ENCODE results near the gene TEX2. TPM values are rescaled to one million over a fixed set of nuclear protein-coding genes. Genes with fewer than 3 reads are reported as not detected.

TEX2 gene
- polyA plus RNA-seq, 1 donor (not counting 4 experiments of a cell fraction or from before 2014, with no cell fraction given) = 44.4 TPM

GRCh38 chr17:64259922-64260321, 3.1 kb downstream of the TEX2 start:
- H3K9ac ChIP-seq (ENCODE audit: control insufficient read depth, extremely low read depth, insufficient read depth, low read length) = no peak overlapping the region
- H3K9me3 ChIP-seq (ENCODE audit: control insufficient read depth, low read depth, low read length) = no peaks in the 10 kb centered on the region
- no peak for DNase-seq (ENCODE audit: low read depth, low spot score)
- FAIRE-seq = no peak
- dilution Hi-C loops (cut with MboI; ENCODE audit: extremely low pct_ligation_motif_present, low sequenced_read_pairs) = no loop called here
- no peak overlapping the region for H3K4me3 ChIP-seq (ENCODE audit: control insufficient read depth in 2 of 3, extremely low read depth in 1 of 3, insufficient read depth in 2 of 3, low read depth in 1 of 3, low read length in 3 of 3)
- H3K9me1 ChIP-seq (ENCODE audit: control insufficient read depth, extremely low read depth, insufficient read depth, low read length) = peaks cover 7% of the 10 kb centered on the region
- peaks cover 40% of the 10 kb centered on the region for H3K4me1 ChIP-seq (ENCODE audit: control insufficient read depth, extremely low read depth, insufficient read depth, low read length)
- no peak overlapping the region for H3K27ac ChIP-seq (ENCODE audit: control insufficient read depth, insufficient read depth, low read length)
- H3K79me2 ChIP-seq (ENCODE audit: control insufficient read depth, insufficient read depth, low read length) = peaks cover 72% of the 10 kb centered on the region
- no peaks in the 10 kb centered on the region for H3K27me3 ChIP-seq (ENCODE audit: control insufficient read depth, extremely low read depth, insufficient read depth, low read length)
- H2AFZ ChIP-seq (ENCODE audit: control insufficient read depth, low read length) = no peak overlapping the region
- TF ChIP-seq CTCF (optimal IDR thresholded peaks at IDR 0.05 in 1 of 3, IDR thresholded peaks at IDR 0.05 in 1 of 3, conservative IDR thresholded peaks at IDR 0.05 in 1 of 3; ENCODE audit: extremely low read depth in 1 of 3, insufficient read depth in 2 of 3, low read length in 3 of 3) = no peak
- no peak for TF ChIP-seq EZH2 (IDR thresholded peaks at IDR 0.05; ENCODE audit: low read length)
- H3K4me2 ChIP-seq (ENCODE audit: control insufficient read depth, extremely low read depth, insufficient read depth, low read depth, low read length) = no peak overlapping the region
- peaks cover 2 to 3% of the 10 kb centered on the region in 2 experiments for H3K36me3 ChIP-seq (ENCODE audit: control insufficient read depth in 2 of 2, extremely low read depth in 1 of 2, insufficient read depth in 2 of 2, low read length in 2 of 2)
- peaks cover 2% of the 10 kb centered on the region for H4K20me1 ChIP-seq (ENCODE audit: control insufficient read depth, extremely low read depth, insufficient read depth, low read length)

DNA sequence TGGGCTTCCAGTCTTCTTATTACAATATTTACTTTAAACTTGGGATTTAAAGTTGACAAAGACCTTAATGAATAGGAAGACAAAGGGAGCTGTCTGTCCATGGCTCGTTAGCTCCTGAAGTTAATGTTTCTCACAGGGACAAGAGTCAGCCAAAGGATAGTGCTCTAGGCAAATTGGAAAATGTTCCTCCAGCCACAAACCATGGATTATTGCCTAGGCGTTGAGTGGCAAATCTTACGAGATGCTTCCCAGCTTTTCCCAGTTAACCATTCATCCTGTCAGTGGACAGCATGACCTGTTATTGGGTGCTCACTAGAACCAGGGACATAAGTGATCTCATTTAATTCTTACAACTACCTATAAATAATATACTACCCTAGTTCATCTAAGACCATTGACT, 3.6 kb downstream of the TEX2 start:
- H3K4me1 ChIP-seq (ENCODE audit: control insufficient read depth, extremely low read depth, insufficient read depth, low read length) = peaks cover 36% of the 10 kb centered on the region
- H3K9ac ChIP-seq (ENCODE audit: control insufficient read depth, extremely low read depth, insufficient read depth, low read length) = no peak overlapping the region

More for the DNA sequence above, 3.6 kb downstream of the TEX2 start:
- FAIRE-seq = no peak
- H2AFZ ChIP-seq (ENCODE audit: control insufficient read depth, low read length) = no peak overlapping the region
- H3K79me2 ChIP-seq (ENCODE audit: control insufficient read depth, insufficient read depth, low read length) = peaks cover 75% of the 10 kb centered on the region
- no peak overlapping the region for H3K27ac ChIP-seq (ENCODE audit: control insufficient read depth, insufficient read depth, low read length)
- dilution Hi-C loops (cut with MboI; ENCODE audit: extremely low pct_ligation_motif_present, low sequenced_read_pairs) = no loop called here
- no peak for TF ChIP-seq CTCF (optimal IDR thresholded peaks at IDR 0.05 in 1 of 3, IDR thresholded peaks at IDR 0.05 in 1 of 3, conservative IDR thresholded peaks at IDR 0.05 in 1 of 3; ENCODE audit: extremely low read depth in 1 of 3, insufficient read depth in 2 of 3, low read length in 3 of 3)
- TF ChIP-seq EZH2 (IDR thresholded peaks at IDR 0.05; ENCODE audit: low read length) = no peak
- H3K4me2 ChIP-seq (ENCODE audit: control insufficient read depth, extremely low read depth, insufficient read depth, low read depth, low read length) = no peak overlapping the region
- H3K9me3 ChIP-seq (ENCODE audit: control insufficient read depth, low read depth, low read length) = no peaks in the 10 kb centered on the region
- H3K36me3 ChIP-seq (ENCODE audit: control insufficient read depth in 2 of 2, extremely low read depth in 1 of 2, insufficient read depth in 2 of 2, low read length in 2 of 2) = peaks cover 2 to 3% of the 10 kb centered on the region in 2 experiments
- peaks cover 7% of the 10 kb centered on the region for H3K9me1 ChIP-seq (ENCODE audit: control insufficient read depth, extremely low read depth, insufficient read depth, low read length)
- H3K4me3 ChIP-seq (ENCODE audit: control insufficient read depth in 2 of 3, extremely low read depth in 1 of 3, insufficient read depth in 2 of 3, low read depth in 1 of 3, low read length in 3 of 3) = no peak overlapping the region
- no peaks in the 10 kb centered on the region for H3K27me3 ChIP-seq (ENCODE audit: control insufficient read depth, extremely low read depth, insufficient read depth, low read length)
- no peak for DNase-seq (ENCODE audit: low read depth, low spot score)
- H4K20me1 ChIP-seq (ENCODE audit: control insufficient read depth, extremely low read depth, insufficient read depth, low read length) = peaks cover 2% of the 10 kb centered on the region

Measured in keratinocyte (primary cell).